GM18870 (cell line): ENCODE data around the gene CDKL2.
"Not testable (repeated sequence)": the region's sequence is repeated elsewhere in the genome, so short reads cannot be mapped to it uniquely, and the experiment has no call there.

Source experiments
- ATAC-seq: cut with Tn5 transposase; IDR thresholded peaks from one replicate; pipeline ENCODE4 v1.9.1; 2021; ENCODE audit warnings: moderate library complexity; ENCODE audit not compliant: unreplicated experiment

Gene CDKL2

DNA sequence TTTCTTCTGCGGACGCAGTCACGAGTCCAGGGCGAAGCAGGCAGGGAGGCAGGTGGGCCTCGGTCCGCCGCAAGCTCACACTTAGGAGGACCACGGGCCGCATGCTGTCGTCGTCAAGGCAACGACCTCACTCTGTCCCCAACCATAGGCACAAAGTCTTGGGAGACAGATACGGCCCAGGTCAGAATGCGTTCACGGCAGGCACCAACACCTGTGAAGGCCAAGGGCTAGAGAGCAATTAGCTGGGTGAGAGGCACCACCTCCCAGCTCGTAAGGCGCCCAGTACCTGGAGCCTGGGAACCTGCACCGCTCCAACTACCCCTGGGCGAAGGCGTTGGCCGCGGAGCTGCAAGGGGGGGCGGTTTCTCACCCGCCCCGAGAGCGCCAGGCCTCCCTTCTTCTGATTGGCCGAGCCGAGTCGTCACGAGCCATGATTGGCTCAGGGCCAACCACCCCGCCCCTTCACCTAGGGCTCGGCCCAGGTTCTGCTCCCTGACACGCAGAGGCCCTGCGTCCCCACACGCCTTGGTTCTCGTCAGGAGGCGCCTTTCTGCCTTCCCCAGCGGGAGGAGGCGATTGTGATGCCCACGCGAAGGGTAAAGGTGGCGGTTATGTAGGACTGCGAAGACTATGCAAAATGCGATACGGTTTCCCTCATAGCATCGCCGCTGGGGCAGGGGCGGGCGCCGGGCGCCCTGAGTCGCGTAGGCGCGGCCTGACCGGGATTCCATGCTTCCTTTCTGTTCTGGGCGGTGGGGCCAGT, at the start of gene CDKL2:
Gene CDKL2, minus strand, starts transcription at position 355 of the 763 bp plus-strand sequence. CDS start 4,540 bp downstream, outside the sequence.
- ATAC-seq: peak; percentile 91

DNA sequence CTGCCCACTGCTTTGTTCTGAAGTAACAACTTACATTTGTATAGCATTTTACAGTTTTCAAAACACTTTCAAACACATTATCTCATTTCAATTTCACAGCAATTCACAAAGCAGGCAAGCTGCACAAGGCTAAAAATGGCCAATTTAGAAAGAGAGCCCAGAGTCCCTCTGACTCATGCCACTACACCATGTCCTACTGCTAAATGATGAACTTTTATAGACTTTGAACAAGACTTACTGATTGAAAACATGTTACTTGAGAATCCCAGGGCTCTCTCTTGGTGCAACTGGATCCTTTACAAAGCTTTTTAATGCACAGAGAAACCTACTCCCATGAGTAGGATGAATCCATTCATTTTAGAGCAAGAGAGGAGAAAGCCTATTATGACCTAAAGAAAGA, 48.6 kb upstream of the CDKL2 start:
- ATAC-seq: no peak

DNA sequence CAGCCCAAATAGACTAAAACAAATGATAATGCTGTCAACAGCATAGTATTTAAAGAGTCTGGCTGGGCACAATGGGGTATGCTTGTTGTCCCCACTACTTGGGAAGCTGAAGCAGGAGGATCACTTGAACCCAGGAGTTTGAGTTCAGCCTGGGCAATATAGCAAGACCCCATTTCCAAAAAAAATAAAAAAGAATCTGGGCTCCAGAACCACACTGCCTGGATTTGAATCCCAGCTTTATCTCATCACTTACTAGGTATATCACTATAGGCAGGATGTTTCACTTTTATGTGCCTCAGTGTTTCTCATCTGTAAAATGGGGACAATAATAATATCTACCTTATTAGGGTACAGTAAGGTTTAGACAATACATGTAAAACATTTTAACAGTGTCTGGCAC, 48.1 kb upstream of the CDKL2 start:
- ATAC-seq: no peak

DNA sequence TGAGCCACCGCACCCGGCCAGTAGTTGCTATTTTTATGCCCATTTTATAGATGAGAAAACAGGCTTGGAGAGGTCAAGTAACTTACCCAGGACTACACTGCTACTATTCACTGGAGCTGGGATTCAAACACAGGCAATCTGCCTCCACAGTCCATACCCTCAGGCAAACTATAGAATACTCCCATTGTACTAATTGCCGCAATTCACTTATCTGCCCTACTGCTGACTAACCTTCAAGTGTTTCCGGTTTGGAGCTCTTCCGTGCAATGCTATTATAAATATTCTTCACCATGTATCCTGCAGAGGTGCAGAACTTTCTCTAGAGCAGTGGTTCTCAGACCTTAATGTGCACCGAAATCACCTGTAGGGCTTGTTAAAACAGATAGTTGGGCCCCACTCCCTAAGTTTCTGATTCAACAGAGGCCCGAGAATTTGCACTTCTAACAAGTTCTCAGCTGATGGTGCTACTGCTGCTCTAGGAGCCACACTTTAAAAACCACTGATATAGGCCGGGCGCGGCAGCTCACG, 44.7 kb upstream of the CDKL2 start:
- ATAC-seq: no peak

DNA sequence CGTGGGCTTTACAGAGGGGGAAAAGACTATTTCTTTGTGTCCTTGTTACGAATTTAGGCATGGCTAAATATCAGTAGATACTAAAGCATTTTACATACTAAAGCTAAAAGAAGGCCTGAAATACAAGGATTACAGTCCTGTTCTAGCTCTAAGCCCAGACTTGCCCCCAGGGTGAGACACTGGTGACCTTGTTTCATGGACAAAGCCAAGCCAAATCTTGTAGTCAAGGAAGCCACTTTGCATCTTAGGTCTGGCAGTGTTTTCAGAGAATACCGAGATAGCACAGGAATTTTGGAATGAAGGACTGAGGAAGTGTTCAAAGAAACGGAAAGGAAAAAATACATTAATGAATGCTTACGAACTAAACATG, 43.6 kb upstream of the CDKL2 start:
- no peak for ATAC-seq

DNA sequence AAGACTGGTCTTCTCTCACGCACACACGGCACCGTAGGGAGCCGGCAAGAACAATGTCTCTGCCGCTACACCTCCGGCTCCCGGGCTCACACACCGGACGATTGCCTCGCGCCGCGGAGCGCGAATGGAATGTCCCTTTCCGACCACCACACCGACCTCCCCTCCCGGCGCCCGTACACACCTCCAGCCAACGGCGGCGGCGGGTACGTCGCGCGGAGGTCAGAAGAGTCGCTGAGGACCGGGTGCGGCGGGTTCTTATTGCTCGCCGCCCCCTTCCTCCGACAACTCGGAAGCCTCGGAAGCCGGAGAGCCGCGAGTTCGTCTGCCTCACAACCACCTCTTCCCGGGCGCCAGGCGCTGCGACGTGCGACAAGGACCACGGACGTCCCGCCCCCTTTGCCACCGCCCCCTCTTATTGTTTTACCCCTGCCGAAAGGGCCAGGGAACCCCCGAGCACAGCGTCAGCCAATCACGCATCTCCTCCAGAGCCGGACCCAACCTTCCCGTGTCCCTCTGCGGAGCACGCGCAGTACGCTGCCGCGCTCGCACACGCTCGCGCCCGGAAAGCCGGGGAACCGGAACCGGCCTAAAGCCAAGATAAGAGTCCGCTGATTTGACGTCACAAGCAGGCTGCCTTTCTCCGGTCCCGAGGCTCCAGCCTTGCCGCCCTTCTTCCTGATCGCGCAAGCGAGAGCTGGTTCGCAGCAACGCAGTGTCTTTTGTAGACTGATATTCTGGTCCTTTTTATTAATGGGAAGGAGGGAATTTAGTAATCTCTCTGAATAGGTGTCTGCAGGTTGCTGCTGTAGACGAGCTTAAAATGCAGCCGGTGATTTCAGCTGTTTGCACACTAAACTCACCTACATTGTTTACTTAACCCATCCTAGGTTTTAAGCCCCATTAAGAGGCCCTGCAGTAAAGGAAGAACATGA, 43.0 kb upstream of the CDKL2 start, which contains the start of gene G3BP2:
Gene G3BP2, minus strand, starts transcription at position 385 of the 932 bp plus-strand sequence. CDS start 11,386 bp downstream, outside the sequence.
- ATAC-seq: peak; percentile 88

DNA sequence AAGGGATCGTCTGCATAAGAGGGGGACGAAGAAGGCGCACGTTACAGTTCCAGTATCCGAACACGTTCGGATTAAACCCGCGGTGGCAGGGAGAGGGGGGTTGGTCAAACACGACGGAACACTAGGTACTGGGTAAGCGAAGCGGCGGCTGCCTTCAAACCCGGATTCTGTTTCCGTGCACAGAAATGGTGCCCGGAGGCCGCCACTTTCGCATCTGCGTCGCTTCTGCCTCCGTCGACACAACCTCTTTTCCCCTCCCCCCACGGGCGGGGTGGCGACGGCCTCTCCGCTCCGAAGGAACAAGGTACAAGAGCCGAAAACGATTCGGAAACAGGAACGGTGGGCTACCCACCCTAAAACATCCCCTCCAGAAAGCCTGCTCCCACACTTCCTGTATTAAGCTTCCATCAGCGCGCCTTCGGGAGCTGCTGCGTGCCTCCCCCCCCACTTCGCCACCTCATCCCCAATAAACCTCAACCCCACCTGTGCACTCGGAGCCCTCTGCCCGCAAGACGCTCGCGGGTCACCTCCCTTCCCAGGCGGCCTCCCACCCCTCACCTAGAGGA, 42.2 kb upstream of the CDKL2 start:
- peak; percentile 21 for ATAC-seq

DNA sequence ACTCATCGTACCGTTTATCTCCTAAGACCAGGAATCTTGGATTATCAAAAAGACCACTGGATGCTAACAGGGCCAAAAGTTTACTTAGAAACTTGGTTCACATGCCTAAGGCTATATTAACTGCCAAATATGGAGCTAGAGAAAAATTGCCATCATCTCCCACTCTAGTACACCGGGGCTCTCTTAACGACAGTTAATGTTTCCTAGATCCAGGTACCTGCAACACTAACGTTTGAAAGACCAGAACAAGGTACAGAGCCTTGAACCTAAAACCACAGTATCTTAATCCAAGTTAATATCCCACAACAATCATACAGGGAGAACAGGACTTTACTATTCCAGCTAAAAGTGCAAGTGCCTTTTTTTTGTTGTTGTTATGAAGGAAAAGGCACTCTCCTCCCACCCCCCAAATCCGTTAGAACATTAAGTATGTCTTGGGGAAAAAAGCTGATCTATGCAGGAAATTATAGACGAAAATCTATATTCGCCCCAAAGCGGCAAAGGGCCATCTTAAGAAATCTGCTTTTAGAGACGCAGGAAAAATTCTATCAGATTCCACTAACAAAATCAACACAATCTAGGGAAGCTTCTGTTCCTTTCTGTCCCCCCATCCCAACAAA, 41.6 kb upstream of the CDKL2 start:
- no peak for ATAC-seq

DNA sequence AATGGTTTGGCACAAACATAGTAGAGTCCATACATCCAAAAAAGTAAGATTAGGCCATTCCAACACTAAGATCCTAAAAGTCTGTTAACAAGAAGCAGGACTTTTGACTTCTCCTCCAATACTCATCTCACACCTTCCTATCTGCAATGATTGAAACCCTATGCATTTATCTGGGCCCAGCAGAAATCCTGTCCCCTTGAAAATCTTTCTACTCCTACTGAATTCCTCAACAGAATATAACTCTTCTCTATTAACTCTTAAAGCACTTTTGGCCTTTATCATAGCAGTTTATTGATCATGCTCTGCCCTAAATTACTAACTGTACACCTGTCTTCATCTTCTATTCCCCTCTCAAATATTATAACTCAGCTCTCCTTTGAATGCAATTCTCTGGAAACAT, 38.3 kb upstream of the CDKL2 start:
- no peak for ATAC-seq

DNA sequence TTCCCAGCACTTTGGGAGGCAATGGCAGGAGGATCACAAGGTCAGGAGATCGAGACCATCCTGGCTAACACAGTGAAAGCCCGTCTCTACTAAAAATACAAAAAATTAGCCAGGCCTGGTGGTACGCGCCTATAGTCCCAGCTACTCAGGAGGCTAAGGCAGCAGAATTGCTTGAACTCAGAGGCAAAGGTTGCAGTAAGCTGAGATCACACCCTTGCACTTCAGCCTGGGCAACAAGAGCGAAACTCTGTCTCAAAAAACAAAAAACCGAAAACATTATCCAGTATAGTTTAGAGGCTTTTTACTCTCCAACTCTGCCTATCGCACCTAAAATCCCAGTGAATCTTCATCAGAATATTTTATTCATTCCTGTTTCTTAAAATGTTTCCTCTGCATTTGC, 37.3 kb upstream of the CDKL2 start:
- not testable (repeated sequence) for ATAC-seq

DNA sequence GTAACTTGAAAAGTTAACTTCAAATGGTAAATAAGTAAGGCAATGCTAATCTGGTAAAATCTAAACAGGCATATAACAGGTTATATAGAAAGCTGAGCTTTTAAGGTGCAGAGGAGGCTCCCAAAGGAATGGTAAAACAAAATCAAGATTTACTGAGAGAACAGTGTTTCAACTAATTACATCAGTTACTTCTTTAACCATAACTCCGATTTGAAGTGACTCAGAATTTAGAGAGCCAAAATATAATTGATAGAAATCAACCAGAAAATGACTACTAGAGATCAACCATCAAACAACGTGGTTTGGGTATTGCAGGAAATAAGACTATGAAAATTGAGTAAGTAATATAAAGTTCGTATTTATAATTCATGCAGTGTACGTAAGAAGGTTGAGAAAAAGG, 36.0 kb upstream of the CDKL2 start:
- ATAC-seq: no peak

DNA sequence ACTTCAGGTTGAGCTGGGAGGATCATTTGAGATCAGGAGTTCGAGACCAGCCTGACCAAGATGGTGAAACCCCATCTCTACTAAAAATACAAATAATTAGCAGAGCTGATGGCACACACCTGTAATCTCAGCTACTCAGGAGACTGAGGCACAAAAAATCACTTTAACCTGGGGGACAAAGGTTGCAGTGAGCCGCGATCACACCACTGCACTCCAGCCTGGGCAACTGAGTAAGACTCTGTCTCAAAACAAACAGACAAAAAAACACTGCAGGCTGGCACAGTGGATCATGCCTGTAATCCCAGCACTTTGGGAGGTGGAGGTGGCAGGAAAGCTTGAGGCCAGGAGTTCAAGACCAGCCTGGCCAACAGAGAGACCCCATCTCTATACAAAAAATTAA, 34.3 kb upstream of the CDKL2 start:
- not testable (repeated sequence) for ATAC-seq

DNA sequence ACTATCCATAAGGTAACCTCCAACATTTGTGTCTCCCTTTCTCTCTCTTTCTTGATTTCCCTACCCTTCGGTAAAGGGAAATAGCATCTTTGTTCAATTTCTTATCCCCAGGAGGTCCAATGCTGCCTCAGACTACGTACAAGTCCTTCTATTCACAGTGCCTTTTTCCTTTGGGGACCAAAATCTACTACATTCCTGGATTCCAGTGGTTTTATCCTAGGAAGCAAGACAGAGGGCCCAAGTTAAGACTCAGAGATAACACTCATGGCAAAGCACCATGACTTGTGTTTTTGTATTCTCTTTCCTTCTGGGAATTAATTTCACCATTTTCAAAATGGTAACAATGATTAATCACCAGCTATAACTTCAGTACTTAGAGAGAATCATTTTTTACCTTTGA, 32.3 kb upstream of the CDKL2 start:
- no peak for ATAC-seq

DNA sequence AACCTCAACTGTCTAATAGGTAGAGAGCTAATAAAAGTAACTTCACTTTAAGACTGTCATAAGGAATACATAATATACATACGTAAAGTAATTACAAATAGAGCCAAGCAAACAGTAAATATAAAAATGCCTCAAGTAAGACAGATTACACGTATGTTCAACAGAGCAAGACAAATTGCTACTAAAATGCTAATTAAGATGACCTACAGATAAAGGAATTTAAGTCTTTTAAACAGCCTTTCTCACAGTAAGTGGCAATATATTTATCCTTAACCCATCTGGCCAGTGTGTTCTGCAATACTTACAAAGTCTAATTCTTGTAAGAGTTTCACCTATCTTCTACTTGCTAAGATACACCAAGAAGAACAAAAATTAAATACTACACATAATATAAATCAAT, 30.2 kb upstream of the CDKL2 start:
- no peak for ATAC-seq

DNA sequence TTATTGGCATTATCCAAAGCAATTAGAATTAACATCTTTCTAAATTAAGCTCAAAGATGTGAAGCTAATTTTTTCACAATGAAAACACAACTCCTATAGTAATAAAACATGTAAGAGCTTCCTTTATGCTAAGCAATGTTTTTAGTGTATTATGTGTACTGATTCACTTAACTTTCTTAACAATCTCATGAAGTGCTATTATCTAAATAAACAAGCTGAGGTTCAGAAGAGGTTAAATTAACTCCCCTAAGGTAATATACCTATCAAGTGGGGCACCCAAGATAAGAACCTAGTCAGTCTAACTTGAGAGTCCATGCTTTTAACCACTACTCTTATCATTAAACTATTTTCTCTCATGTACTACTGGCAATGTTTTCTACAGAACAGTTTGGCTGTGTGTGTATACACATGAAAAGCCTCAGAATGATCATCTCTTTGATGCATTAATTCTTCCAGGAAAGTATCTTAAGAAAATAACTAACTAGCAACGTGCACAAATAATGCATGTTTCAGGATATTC, 29.2 kb upstream of the CDKL2 start:
- ATAC-seq: no peak

DNA sequence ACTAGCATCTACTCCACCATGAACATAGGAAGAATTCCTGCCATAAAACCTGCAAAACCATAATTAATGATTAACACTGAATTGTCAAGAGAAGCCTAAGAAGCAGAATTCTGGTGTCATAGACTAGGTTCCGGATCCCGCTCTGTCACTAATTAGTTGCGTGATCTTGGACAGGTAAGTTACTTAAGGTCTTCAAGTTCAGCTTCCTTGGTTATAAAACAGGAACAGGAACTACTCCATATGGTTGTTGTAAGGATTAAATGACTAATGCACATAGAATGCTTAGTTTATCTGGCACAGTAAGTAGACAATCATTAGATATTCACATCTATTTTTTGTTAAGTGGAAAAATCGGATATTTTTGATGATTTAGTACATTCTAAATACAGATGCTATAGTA, 28.5 kb upstream of the CDKL2 start:
- ATAC-seq: no peak

DNA sequence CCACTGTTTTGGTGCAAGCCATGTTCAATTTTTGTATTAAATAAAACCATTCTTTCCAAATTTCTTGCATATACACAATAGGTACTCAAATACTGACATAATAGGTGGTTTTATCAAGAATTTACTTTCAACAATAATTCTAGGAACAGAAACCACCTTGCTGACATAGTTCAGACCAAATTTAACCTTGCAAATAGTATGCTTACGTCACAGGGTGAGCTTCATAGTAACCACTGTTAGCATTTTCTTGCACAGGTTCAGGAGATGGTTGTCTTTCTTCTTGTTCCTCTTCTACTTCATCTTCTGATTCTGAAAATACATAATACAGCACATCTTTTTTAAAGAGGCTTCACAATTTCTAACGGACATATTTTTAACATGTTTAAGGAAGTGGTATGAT, 25.2 kb upstream of the CDKL2 start:
- no peak for ATAC-seq

DNA sequence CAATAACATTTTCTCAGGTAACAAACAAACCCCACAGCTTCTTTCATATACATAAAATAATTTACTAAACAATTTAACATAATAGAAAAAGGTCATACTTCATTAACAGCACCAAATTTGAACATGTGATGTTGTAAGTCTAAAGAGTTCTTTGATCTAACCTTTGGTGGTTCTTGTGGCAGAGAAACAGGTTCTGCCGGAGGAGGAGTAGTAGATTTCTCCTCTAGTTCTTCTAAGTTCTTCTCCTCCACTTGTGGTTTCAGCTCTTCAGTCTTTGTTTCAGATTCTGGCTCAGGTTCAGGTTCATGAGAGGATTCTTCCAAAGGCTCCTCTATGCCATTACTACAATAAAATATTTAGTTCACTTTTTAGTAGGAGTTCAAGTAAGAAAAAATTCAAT, 24.6 kb upstream of the CDKL2 start:
- ATAC-seq: no peak

DNA sequence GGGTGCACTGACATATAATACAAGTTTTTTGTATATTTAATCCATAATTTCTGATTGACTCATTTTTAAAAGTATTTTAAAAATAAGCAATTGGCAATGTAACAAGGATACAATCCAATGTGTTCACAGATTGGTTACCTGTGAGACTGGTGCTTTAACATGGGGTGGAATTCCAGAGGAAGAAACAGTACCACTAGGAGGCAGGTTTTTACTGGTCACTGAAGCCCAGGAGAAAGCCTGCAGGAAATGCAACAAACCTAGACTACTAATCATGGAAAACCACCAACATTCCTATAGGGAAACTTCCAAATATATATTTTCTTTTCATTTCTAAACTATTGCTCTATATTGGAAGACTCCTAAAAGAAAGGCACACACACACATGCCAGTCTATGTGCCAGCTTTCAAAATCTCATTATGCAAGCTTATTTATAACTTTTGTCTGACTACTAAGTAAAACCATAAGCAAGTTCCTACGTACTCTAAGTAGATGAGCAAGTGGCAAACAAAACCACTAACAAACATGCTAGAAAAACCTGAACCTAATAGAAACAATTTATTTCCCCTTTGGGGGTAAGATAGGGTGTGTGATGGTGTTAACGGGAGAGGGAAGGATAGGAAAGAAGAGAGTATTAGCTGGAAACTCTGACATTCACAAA, 23.6 kb upstream of the CDKL2 start:
- no peak for ATAC-seq

DNA sequence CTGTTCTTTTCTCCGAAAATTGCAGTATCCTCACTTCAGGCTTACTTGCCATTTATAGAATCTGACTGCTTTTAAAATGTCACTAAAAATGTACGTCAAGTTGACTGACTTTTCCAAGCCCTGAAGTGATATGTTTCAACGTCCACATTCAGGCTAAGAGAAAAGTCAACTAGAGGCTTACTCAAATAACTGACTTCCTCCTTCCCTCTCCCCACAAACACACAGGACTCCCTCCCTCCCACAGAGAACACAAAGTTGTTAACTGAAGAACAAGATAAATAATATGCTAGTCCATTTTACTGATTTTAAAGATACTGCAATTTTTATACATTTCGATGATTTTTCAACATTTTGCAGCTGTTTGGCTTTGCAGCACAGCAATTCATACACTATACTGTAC, 13.8 kb upstream of the CDKL2 start:
- ATAC-seq: no peak
